Mammary epithelial cell (primary cell): Measurements from ENCODE around the gene MEIS3.

Experiments used
- CTCF ChIP-seq, 2 donors: IDR thresholded peaks in 1 of 2; conservative IDR thresholded peaks in 1 of 2; 2 replicates each; pipeline ENCODE4 v1.5.1; 2011 to 2012; ENCODE audit warnings: inconsistent platforms in 2 of 2, low read length in 2 of 2, mild to moderate bottlenecking in 2 of 2, control low read depth in 1 of 2, low read depth in 1 of 2; ENCODE audit not compliant: insufficient read depth in 1 of 2; ENCODE audit errors: extremely low read depth in 1 of 2
- EZH2 ChIP-seq: IDR thresholded peaks from 2 replicates; pipeline ENCODE4 v1.6.1; 2012; ENCODE audit warnings: low read length, inconsistent platforms, borderline replicate concordance

GRCh38 chr19:47432499-47432898, 13.2 kb upstream of the MEIS3 start:
- TF ChIP-seq CTCF (conservative IDR thresholded peaks at IDR 0.05 in 1 of 2, IDR thresholded peaks at IDR 0.05 in 1 of 2; ENCODE audit: extremely low read depth in 1 of 2, insufficient read depth in 1 of 2, low read depth in 1 of 2, low read length in 2 of 2): no peak
- no peak for TF ChIP-seq EZH2
